ENCODE results near the gene ITPR2. TPM values are rescaled to one million over a fixed set of nuclear protein-coding genes. Genes with fewer than 3 reads are reported as not detected.

The ITPR2 gene
- total and polyA plus RNA-seq, 4 donors, result 11.7 to 93.3 (median 35.4) TPM

DNA sequence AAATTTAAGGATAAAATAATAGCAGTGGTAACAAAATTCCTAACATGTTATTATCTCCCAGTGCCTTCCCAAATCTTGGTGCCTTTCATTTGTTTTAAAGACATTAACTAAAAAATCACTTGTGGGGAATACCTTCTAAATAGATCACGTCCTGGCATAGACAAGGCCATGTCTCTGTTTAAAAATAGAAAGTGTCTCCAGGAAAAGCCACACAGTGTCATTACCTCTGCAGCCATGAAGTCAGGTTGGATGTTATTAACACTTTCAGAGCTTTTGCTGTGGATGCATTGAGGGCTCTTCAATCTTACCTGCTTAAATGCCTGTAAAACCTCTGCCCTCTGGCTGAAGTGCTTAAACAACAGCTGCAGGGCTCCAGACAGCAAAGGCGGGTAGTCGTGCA lies 211.1 kb downstream of the ITPR2 start:
- TF ChIP-seq HNF4A (conservative IDR thresholded peaks at IDR 0.05), result no peak
- TF ChIP-seq, protein P1, sequence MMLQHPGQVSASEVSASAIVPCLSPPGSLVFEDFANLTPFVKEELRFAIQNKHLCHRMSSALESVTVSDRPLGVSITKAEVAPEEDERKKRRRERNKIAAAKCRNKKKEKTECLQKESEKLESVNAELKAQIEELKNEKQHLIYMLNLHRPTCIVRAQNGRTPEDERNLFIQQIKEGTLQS (IDR thresholded peaks at IDR 0.05), result no peak
- TF ChIP-seq EGR1 (IDR thresholded peaks at IDR 0.05; ENCODE audit: low read depth in 2 of 2), result no peak
- TF ChIP-seq YY1 (IDR thresholded peaks at IDR 0.05), result no peak
- TF ChIP-seq, protein P2, sequence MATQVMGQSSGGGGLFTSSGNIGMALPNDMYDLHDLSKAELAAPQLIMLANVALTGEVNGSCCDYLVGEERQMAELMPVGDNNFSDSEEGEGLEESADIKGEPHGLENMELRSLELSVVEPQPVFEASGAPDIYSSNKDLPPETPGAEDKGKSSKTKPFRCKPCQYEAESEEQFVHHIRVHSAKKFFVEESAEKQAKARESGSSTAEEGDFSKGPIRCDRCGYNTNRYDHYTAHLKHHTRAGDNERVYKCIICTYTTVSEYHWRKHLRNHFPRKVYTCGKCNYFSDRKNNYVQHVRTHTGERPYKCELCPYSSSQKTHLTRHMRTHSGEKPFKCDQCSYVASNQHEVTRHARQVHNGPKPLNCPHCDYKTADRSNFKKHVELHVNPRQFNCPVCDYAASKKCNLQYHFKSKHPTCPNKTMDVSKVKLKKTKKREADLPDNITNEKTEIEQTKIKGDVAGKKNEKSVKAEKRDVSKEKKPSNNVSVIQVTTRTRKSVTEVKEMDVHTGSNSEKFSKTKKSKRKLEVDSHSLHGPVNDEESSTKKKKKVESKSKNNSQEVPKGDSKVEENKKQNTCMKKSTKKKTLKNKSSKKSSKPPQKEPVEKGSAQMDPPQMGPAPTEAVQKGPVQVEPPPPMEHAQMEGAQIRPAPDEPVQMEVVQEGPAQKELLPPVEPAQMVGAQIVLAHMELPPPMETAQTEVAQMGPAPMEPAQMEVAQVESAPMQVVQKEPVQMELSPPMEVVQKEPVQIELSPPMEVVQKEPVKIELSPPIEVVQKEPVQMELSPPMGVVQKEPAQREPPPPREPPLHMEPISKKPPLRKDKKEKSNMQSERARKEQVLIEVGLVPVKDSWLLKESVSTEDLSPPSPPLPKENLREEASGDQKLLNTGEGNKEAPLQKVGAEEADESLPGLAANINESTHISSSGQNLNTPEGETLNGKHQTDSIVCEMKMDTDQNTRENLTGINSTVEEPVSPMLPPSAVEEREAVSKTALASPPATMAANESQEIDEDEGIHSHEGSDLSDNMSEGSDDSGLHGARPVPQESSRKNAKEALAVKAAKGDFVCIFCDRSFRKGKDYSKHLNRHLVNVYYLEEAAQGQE (IDR thresholded peaks at IDR 0.05), result no peak
- TF ChIP-seq, protein P3, sequence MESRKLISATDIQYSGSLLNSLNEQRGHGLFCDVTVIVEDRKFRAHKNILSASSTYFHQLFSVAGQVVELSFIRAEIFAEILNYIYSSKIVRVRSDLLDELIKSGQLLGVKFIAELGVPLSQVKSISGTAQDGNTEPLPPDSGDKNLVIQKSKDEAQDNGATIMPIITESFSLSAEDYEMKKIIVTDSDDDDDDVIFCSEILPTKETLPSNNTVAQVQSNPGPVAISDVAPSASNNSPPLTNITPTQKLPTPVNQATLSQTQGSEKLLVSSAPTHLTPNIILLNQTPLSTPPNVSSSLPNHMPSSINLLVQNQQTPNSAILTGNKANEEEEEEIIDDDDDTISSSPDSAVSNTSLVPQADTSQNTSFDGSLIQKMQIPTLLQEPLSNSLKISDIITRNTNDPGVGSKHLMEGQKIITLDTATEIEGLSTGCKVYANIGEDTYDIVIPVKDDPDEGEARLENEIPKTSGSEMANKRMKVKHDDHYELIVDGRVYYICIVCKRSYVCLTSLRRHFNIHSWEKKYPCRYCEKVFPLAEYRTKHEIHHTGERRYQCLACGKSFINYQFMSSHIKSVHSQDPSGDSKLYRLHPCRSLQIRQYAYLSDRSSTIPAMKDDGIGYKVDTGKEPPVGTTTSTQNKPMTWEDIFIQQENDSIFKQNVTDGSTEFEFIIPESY (IDR thresholded peaks at IDR 0.05), result no peak
- TF ChIP-seq, protein P4, sequence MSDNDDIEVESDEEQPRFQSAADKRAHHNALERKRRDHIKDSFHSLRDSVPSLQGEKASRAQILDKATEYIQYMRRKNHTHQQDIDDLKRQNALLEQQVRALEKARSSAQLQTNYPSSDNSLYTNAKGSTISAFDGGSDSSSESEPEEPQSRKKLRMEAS (IDR thresholded peaks at IDR 0.05), result no peak
- TF ChIP-seq GABPA (IDR thresholded peaks at IDR 0.05 in 1 of 2, conservative IDR thresholded peaks at IDR 0.05 in 1 of 2), result no peak
- TF ChIP-seq NR2F2 (IDR thresholded peaks at IDR 0.05), result no peak
- H3K4me3 ChIP-seq (ENCODE audit: low read depth in 1 of 3, low read length in 3 of 3), result no peak overlapping the region
- no peaks in the 10 kb centered on the region for H3K27me3 ChIP-seq (ENCODE audit: control insufficient read depth in 4 of 4, insufficient read depth in 4 of 4, low read length in 3 of 4)
- H3K9ac ChIP-seq (ENCODE audit: low read depth in 1 of 2, low read length in 2 of 2), result no peak overlapping the region
- no peak overlapping the region for H3K27ac ChIP-seq (ENCODE audit: low read depth in 1 of 2, low read length in 2 of 2)
- DNase-seq (ENCODE audit: low spot score), result no peak
- H3K4me1 ChIP-seq (ENCODE audit: control insufficient read depth in 4 of 4, insufficient read depth in 4 of 4, low read length in 3 of 4), result no peaks in the 10 kb centered on the region
- no peaks in the 10 kb centered on the region for H3K9me3 ChIP-seq (ENCODE audit: control insufficient read depth in 4 of 4, low read length in 3 of 4)
- peaks cover 5 to 58% (median 55%) of the 10 kb centered on the region in 4 donors for H3K36me3 ChIP-seq (ENCODE audit: control insufficient read depth in 4 of 4, insufficient read depth in 3 of 4, low read depth in 1 of 4, low read length in 3 of 4)
- WGBS, result 90% methylated on average over 3 of the region's 3 CpGs

DNA sequence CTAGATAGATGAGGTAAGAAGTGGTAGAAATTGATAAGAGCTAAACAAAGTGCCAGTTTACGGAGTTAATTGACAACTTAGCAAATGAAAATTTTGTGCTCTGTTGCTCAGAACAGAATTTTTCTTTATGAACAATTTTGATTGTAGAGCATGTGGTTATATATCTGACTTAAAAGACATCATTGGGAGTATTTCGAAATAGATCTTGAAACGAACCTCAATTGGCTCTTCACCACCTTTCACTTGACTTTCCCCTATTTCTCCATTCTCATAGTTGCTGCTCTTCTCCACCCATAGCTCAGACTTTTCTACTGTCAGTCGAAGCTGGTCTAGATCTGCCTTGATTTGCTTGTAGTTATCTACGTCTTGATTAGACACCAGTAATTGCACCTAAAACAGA lies 212.1 kb downstream of the ITPR2 start:
- no peak for DNase-seq (ENCODE audit: low spot score)
- no peak overlapping the region for H3K9ac ChIP-seq (ENCODE audit: low read depth in 1 of 2, low read length in 2 of 2)
- no peaks in the 10 kb centered on the region for H3K27me3 ChIP-seq (ENCODE audit: control insufficient read depth in 4 of 4, insufficient read depth in 4 of 4, low read length in 3 of 4)
- peaks cover 5 to 52% (median 49%) of the 10 kb centered on the region in 4 donors for H3K36me3 ChIP-seq (ENCODE audit: control insufficient read depth in 4 of 4, insufficient read depth in 3 of 4, low read depth in 1 of 4, low read length in 3 of 4)
- no peaks in the 10 kb centered on the region for H3K9me3 ChIP-seq (ENCODE audit: control insufficient read depth in 4 of 4, low read length in 3 of 4)
- H3K27ac ChIP-seq (ENCODE audit: low read depth in 1 of 2, low read length in 2 of 2), result no peak overlapping the region
- WGBS, result 89% methylated on average over 5 of the region's 5 CpGs
- H3K4me3 ChIP-seq (ENCODE audit: low read depth in 1 of 3, low read length in 3 of 3), result no peak overlapping the region
- H3K4me1 ChIP-seq (ENCODE audit: control insufficient read depth in 4 of 4, insufficient read depth in 4 of 4, low read length in 3 of 4), result no peaks in the 10 kb centered on the region
- TF ChIP-seq FOXA1 (IDR thresholded peaks at IDR 0.05) (no peak), JUND (IDR thresholded peaks at IDR 0.05) (no peak), FOXA2 (IDR thresholded peaks at IDR 0.05) (no peak), TAF1 (conservative IDR thresholded peaks at IDR 0.05) (no peak), HNF4G (IDR thresholded peaks at IDR 0.05) (no peak), HNF4A (conservative IDR thresholded peaks at IDR 0.05) (no peak), EGR1 (IDR thresholded peaks at IDR 0.05; ENCODE audit: low read depth in 2 of 2) (no peak), GABPA (IDR thresholded peaks at IDR 0.05 in 1 of 2, conservative IDR thresholded peaks at IDR 0.05 in 1 of 2) (no peak), YY1 (IDR thresholded peaks at IDR 0.05) (no peak), NR2F2 (IDR thresholded peaks at IDR 0.05) (no peak), RAD21 (IDR thresholded peaks at IDR 0.05) (no peak), RXRA (IDR thresholded peaks at IDR 0.05) (no peak)
- TF ChIP-seq, protein P2 (IDR thresholded peaks at IDR 0.05), result no peak
- TF ChIP-seq, protein P1 (IDR thresholded peaks at IDR 0.05), result no peak
- TF ChIP-seq, protein P4 (IDR thresholded peaks at IDR 0.05), result no peak
- TF ChIP-seq, protein P5, sequence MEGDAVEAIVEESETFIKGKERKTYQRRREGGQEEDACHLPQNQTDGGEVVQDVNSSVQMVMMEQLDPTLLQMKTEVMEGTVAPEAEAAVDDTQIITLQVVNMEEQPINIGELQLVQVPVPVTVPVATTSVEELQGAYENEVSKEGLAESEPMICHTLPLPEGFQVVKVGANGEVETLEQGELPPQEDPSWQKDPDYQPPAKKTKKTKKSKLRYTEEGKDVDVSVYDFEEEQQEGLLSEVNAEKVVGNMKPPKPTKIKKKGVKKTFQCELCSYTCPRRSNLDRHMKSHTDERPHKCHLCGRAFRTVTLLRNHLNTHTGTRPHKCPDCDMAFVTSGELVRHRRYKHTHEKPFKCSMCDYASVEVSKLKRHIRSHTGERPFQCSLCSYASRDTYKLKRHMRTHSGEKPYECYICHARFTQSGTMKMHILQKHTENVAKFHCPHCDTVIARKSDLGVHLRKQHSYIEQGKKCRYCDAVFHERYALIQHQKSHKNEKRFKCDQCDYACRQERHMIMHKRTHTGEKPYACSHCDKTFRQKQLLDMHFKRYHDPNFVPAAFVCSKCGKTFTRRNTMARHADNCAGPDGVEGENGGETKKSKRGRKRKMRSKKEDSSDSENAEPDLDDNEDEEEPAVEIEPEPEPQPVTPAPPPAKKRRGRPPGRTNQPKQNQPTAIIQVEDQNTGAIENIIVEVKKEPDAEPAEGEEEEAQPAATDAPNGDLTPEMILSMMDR (IDR thresholded peaks at IDR 0.05; ENCODE audit: low read depth, low read length, missing input control), result no peak
- TF ChIP-seq, protein P3 (IDR thresholded peaks at IDR 0.05), result no peak
